ENCODE results near the gene IL2RA. TPM values are rescaled to one million over a fixed set of nuclear protein-coding genes. Genes with fewer than 3 reads are reported as not detected.

IL2RA gene
- total and polyA plus RNA-seq, 7 donors, result 0.08 to 1.8 (median 0.20) TPM

- no peak for DNase-seq
- Histone ChIP-seq H3K27ac (no peak overlapping the region), H3K36me3 (ENCODE audit: insufficient read depth in 1 of 2, low read depth in 1 of 2) (no peaks in the 10 kb centered on the region), H3K4me3 (no peak overlapping the region), H3K27me3 (ENCODE audit: insufficient read depth in 3 of 3, low read length in 2 of 3) (no peaks in the 10 kb centered on the region), H3K4me1 (no peaks in the 10 kb centered on the region), H3K9me3 (no peaks in the 10 kb centered on the region)
- intact Hi-C loops (cut with DNase I), result no loop called here
- no peak for ATAC-seq
- WGBS, 3 donors, result 92 to 94% (median 92%) methylated on average over 7 of the region's 7 CpGs
- no peak for TF ChIP-seq CTCF (IDR thresholded peaks at IDR 0.05)
Observed at GRCh38 chr10:6048281-6049030, 13.7 kb downstream of the IL2RA start.

DNA sequence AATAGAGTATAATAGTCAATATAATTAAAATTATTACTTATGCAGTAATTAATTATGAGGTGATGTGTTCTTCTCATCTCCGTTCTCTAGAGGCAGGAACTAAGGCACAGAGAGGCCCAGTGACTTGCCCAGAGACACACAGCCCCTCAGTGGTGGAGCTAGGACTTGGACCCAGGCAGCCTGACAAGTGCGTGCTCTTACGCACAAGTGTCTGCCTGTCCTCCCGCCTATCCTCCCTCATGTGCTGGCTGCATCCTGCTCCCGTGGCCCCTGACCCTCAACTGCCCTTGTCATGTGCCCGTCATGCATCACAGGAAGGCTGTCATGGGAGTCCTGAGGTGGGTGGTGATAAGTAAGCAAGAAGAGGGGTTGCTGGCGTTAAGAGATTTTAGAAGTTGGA is 14.3 kb downstream of the IL2RA start:
- no peak overlapping the region for H3K27ac ChIP-seq
- no peaks in the 10 kb centered on the region for H3K4me1 ChIP-seq
- no peaks in the 10 kb centered on the region for H3K9me3 ChIP-seq
- intact Hi-C loops (cut with DNase I), result no loop called here
- 85 to 90% (median 90%) methylated on average over 7 of the region's 7 CpGs for WGBS, 3 donors
- TF ChIP-seq CTCF (IDR thresholded peaks at IDR 0.05), result no peak
- DNase-seq, result no peak
- H3K27me3 ChIP-seq (ENCODE audit: insufficient read depth in 3 of 3, low read length in 2 of 3), result no peaks in the 10 kb centered on the region
- ATAC-seq, result no peak
- H3K36me3 ChIP-seq (ENCODE audit: insufficient read depth in 1 of 2, low read depth in 1 of 2), result no peaks in the 10 kb centered on the region
- H3K4me3 ChIP-seq, result no peak overlapping the region

- Histone ChIP-seq H3K4me1 (no peaks in the 10 kb centered on the region), H3K27me3 (ENCODE audit: insufficient read depth in 3 of 3, low read length in 2 of 3) (no peaks in the 10 kb centered on the region), H3K36me3 (ENCODE audit: insufficient read depth in 1 of 2, low read depth in 1 of 2) (no peaks in the 10 kb centered on the region), H3K9me3 (no peaks in the 10 kb centered on the region), H3K4me3 (no peak overlapping the region), H3K27ac (no peak overlapping the region)
- ATAC-seq (no peak), DNase-seq (no peak)
- intact Hi-C loops (cut with DNase I), result no loop called here
- TF ChIP-seq CTCF (IDR thresholded peaks at IDR 0.05), result no peak
- WGBS, 3 donors, result 75 to 84% (median 77%) methylated on average over 14 of the region's 14 CpGs
Observed at GRCh38 chr10:6046773-6047611, 15.2 kb downstream of the IL2RA start.

- ATAC-seq (no peak), DNase-seq (no peak)
- H3K36me3 ChIP-seq (ENCODE audit: insufficient read depth in 1 of 2, low read depth in 1 of 2), result no peaks in the 10 kb centered on the region
- WGBS, 3 donors, result 65 to 68% (median 66%) methylated on average over 9 of the region's 9 CpGs
- no peak overlapping the region for H3K27ac ChIP-seq
- no peak overlapping the region for H3K4me3 ChIP-seq
- no peak for TF ChIP-seq CTCF (IDR thresholded peaks at IDR 0.05)
- no peaks in the 10 kb centered on the region for H3K9me3 ChIP-seq
- no peaks in the 10 kb centered on the region for H3K27me3 ChIP-seq (ENCODE audit: insufficient read depth in 3 of 3, low read length in 2 of 3)
- no peaks in the 10 kb centered on the region for H3K4me1 ChIP-seq
- intact Hi-C loops (cut with DNase I), result no loop called here
Observed at GRCh38 chr10:6045878-6046772, 16.0 kb downstream of the IL2RA start.

Data from psoas muscle (tissue), 8 donors.